HG02943 (cell line): ENCODE measurements around the gene MORC2.

Source experiments
- ATAC-seq: cut with Tn5 transposase; IDR thresholded peaks from one replicate; pipeline ENCODE4 v1.9.1; 2021; ENCODE audit warnings: mild to moderate bottlenecking, low read depth, moderate library complexity; ENCODE audit not compliant: unreplicated experiment

MORC2 gene

DNA sequence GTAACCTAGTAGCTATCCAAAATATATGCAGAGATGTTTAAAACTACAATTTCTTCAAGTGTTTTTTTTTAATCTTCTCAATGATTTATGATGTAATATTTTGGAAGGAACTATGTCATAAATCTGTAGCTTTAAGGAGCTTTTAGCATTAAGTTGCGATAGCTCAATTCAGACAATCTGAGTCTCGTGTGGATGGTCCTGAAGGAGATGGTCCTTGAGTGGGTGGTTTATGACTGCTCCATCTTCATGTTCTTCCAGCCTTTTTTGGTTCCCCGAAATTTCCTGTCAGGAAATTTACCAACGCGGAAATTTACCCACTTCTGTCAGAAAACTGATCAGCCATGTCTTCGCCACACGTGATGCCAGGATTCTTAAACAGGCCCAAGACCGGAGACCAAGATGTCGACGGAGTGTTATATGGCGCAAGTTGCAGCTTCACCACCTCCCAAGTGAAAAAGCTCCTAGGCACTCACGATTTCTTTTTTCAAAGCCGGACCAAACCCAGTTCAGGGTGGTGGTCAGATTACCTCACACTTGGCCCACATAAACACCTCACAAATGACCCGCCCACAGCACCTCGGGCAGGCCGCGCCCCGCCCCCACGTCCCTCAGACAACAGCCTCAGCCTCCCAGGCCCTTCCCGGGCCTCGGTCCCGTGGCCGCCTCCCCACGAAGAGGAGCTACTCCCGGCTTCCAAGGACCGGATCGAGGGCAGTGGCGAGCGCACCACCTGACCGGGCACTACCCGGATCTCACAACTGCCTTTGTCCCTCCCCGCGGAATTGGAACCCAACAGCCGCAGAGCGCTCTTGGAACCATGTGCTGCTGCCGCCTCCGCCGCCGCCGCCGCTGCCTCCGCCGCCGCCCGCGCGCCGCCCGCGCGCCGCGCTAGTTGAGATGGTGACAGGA, at the start of gene MORC2:
Gene MORC2 (minus strand): TSS at position 760 of the 909 bp plus-strand sequence. CDS start 885 bp downstream, outside the sequence.
- peak; percentile 35 for ATAC-seq

DNA sequence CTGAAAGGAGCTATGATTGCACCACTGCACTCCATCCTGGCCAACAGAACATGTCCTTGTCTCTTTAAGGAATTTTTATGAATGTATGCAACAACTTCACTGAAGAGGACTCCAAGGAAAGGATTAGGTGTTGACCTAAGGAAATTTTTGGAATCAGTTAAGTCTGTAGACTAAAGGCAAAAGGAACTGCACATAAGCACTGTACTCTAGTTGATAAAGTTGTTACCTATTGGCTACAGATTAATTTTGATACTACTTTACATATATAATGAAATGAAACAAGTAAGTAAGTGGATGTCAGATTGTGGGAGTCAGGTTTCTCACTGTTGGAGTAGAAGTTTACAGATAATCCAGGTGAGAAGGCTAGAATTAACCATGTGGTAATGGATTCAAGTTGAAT, 37.0 kb upstream of the MORC2 start:
- no peak for ATAC-seq

DNA sequence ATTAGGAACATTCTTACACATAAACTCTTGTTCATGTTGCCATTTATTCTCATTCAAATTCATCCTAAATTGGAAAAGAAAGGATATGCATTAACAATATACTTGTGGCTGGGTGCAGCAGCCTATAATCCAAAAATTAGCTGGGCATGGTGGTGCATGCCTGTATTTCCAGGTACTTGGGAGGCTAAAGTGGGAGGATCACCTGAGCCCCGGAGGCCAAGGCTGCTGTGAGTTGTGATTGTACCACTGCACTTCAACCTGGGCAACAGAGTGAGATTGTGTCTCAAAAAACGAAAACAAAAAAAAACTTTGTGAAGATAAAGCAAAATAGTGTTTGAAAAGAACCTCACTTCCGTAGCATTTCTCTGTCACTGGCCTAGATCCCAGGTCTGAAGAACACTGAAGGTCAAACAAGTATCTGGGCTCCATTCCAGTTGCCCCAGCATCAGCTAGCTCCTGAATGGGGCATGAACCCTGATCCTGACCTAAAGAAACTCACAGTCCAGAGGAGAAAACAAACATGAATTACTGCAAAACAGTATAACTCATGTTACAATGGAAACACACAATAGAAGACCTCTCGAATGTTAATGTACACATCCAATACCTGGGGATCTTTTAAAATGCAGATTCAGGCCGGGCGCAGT, 32.7 kb upstream of the MORC2 start:
- no peak for ATAC-seq

DNA sequence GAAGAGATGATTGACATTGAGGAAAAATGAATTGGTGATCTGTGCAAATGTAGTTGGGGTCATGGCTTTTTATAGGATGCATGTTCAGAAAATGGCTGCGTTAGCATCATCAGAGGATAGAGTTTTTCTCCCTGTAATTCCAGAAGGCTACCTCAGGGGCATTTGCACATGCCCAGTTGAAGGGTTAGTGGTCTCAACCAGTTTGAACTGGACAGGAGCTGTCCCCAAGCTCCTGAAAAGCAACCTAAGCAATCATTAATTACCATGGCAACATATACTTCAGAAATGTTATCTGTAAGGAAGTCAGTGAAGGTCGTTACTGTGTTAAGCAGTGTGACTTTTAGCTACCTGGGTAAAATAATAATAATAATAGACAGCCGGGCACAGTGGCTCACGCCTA, 29.8 kb upstream of the MORC2 start:
- ATAC-seq: no peak

- ATAC-seq: no peak
Observed at GRCh38 chr22:30996462-30996861, 27.9 kb upstream of the MORC2 start.

- ATAC-seq: no peak
Observed at GRCh38 chr22:30994960-30995359, 26.4 kb upstream of the MORC2 start.

DNA sequence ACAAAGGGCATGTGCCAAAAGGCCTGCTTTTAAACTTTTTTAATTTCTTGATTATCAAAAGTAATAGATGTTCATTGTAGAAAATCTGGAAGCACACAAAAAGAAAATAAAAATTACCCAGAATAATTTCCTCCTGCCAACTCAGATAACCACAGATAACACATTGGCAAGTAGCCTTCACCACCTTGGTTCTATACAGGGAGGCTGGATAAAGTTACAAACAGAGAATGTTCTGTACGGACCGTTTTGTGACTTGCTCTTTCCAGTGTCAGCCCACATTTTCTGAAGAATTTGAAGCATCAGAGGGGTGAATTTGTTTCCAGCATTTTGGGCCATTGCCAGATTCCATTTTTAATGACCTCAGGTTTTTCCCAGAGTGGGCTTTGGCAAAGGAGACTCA, 24.0 kb upstream of the MORC2 start:
- ATAC-seq: no peak

DNA sequence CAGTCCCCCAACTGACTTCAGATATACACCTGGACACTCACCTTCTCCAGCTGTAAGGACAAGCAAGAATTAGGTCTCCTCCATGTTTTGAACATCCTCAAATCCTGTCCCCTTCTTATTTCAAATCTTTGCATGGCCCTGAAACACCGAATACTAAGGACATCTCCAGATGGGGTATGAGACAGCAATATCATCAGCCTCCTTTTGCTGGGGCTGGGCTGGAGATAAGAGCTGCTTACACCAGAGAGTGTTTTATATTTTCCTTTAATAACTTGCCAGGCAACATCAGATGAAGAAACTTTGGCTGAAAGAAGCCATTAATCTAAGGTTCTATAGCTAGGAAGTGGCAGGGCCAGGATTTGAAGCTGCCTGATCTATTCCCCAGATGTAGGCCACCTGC, 22.1 kb upstream of the MORC2 start:
- no peak for ATAC-seq

GRCh38 chr22:30989474-30989873, 20.9 kb upstream of the MORC2 start:
- no peak for ATAC-seq

GRCh38 chr22:30985561-30986208, 17.1 kb upstream of the MORC2 start:
- no peak for ATAC-seq

DNA sequence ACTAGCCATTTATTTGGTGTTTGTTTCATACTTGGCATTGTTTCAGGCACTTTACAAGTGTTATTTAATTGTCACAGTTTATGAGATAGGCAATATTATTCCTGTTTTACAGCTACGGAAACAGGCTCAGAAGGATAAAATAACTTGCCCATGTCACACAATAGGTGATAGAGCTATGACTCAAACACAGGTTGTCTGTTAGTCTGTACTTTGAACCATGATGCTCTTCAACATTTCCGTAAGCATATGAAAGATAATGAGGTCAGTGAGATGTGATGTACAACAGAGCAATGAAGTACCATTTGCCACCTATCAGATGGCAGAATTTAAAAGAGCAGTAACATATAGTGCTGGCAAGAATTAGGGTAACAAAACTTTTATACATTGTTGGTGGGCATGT, 15.7 kb upstream of the MORC2 start:
- ATAC-seq: no peak

DNA sequence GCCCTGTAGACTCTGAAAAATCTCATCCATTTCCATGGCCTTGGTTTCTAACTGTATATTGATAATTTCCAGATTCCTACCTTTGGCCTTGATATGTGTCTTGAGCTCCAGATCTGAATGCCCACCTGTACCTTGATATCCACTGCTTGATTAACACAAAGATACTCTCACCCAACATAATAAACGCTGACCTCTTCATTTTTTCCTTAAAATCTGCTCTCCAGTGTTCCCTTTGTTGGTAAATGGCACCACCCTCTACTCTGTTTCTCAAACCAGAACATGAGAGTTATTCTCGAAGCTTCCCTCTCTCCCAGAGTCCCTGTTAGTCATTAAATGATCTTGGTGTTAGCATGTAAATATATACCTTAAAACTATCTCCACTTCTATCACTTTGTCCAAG, 13.9 kb upstream of the MORC2 start:
- ATAC-seq: no peak

DNA sequence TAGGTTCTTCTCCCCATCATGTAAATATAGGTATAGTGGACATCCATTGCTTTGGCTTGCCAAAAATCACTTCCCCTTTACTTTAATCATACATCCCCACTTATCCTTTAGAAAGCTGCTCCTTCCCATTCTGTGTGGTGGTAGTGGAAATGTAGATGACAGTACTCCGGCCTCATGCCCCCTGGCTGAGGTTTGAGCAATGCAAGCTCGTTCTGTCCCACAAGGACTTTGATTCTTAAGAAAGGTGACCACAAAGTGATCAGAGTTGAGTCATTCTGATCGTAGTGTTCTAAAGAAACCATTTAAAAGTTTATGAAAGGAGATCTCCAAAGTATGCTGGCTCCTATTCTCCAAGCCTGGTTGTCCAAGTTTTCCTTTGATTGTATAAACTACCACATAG, 11.4 kb upstream of the MORC2 start:
- no peak for ATAC-seq

- no peak for ATAC-seq
Observed at GRCh38 chr22:30978304-30978962, 9.9 kb upstream of the MORC2 start.

DNA sequence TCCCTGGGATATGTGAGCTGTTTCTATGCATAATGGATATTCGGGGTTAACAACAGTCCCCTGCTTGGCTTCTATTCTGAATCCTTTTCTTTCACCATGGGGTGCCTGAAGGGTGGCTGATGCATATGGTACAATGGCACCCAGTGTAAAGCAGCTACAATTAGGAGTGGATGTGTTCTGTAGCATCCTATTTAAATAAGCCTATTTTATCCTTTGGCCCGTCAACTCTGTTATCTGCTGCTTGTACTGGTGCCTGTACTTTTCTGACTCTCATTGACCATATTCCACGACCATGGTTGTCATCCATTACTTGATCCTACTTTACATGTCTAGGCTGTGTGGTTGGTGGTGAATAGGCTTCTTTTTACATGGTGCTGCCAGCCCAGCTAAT, 1.8 kb upstream of the MORC2 start:
- no peak for ATAC-seq

- ATAC-seq: peak; percentile 44
Observed at GRCh38 chr22:30969532-30970355, 1.2 kb upstream of the MORC2 start.

GRCh38 chr22:30968924-30969531, 454 bp upstream of the MORC2 start, which contains the start of gene TUG1:
Gene TUG1, plus strand, starts transcription at chr22:30969265.
- peak; percentile 81 for ATAC-seq

DNA sequence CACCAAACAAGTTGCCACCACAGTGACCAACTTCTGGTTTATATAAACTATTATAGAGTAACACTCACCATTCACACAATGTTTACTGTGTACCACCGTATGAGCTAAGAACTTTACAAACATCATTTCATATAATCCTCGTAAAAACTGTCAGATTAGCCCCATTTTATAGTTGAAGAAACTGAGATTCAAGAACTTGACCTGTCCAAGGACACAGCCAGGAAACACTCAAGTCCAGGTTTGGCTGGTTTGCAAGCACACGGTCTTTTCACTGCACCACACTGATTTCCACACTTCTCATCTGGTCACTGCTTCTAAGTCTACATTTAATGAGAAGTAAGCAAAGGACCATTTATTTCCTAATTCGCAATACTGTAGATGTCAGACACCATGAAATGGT, 3.7 kb downstream of the MORC2 start:
- ATAC-seq: no peak

DNA sequence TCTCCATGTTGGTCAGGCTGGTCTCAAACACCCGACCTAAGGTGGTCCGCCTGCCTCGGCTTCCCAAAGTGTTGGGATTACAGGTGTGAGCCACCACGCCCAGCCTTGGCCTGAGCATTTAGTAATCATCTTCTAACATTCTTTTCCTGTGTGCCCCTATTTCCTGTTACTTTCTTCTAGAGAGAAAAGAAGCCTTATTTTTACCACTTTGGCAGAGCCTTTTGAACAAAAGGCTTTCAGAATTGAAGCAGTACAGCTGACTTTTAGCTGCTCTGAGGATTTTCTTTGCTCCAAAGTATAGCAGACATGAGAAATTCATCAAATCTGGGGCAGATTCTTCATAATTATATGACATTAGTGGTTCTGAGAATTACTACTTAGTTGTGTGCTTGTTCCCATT, 13.4 kb downstream of the MORC2 start:
- no peak for ATAC-seq

DNA sequence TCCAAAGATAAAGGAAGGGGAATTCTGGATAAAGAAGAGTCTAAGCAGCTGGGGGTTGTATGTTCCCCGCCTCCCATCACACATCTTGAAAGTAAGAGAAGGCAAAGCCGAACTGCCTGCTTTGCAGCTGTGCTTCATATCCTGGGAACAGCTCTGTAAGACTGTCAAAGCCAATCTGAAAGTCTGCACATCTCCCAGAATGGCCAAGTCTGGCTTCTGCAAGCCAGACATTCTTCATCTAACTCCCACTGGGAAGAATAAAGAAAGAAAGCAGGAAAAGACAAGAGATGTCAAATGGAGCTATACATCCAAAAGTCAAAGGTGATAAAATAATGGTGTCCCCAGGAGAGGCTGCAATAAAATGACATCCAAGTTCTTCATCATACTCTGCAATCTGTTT, 15.4 kb downstream of the MORC2 start:
- no peak for ATAC-seq
